Measurements from ENCODE around the gene CARD11. TPM values are rescaled to one million over a fixed set of nuclear protein-coding genes. Genes with fewer than 3 reads are reported as not detected.

The CARD11 gene
- polyA plus RNA-seq, 1 donor from 2014 or later, result not detected

DNA sequence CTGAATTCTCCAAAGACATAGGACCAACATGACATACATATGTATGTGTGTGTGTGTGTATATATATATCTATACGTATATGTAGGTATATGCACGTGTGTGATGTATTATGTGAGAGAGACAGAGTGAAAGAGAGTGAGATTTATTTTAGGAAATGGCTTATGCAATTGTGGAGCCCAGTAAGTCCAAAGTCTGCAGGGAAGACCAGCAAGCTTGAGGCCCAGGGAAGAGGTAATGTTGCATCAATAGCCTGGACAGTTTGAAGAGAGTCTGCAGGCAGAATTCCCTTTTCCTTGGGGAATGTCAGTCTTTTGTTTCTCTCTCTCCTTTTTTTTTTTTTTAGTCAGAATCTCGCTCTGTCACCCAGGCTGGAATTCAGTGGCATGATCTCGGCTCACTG is 33.0 kb upstream of the CARD11 start:
- Histone ChIP-seq H3K4me3 (ENCODE audit: low read length) (no peak overlapping the region), H3K9me2 (ENCODE audit: insufficient read depth, low read length) (no peaks in the 10 kb centered on the region), H3K79me2 (replicated peaks; ENCODE audit: insufficient read depth, low read length) (no peaks in the 10 kb centered on the region), H2AFZ (ENCODE audit: low read depth, low read length) (no peak overlapping the region), H3K27ac (ENCODE audit: low read length) (no peak overlapping the region), H3K9ac (ENCODE audit: low read length) (no peak overlapping the region), H3K36me3 (ENCODE audit: insufficient read depth, low read length) (no peaks in the 10 kb centered on the region), H3F3A (ENCODE audit: insufficient read depth, low read length, poor library complexity, severe bottlenecking) (no peaks in the 10 kb centered on the region), H3K9me3 (ENCODE audit: low read length) (no peaks in the 10 kb centered on the region), H3K27me3 (ENCODE audit: insufficient read depth, low read depth, low read length) (no peaks in the 10 kb centered on the region), H4K20me1 (ENCODE audit: insufficient read depth) (no peaks in the 10 kb centered on the region), H3K4me2 (ENCODE audit: low read length) (no peak overlapping the region)
- no peak for TF ChIP-seq MXI1 (conservative IDR thresholded peaks at IDR 0.05; ENCODE audit: poor library complexity, severe bottlenecking)
- TF ChIP-seq EZH2 (IDR thresholded peaks at IDR 0.05; ENCODE audit: borderline replicate concordance, insufficient read depth, low read length, poor library complexity, severe bottlenecking), result no peak
- TF ChIP-seq POLR2AphosphoS5 (IDR thresholded peaks at IDR 0.05), result no peak
- TF ChIP-seq EP300 (conservative IDR thresholded peaks at IDR 0.05; ENCODE audit: poor library complexity, severe bottlenecking), result no peak
- TF ChIP-seq, protein P1, sequence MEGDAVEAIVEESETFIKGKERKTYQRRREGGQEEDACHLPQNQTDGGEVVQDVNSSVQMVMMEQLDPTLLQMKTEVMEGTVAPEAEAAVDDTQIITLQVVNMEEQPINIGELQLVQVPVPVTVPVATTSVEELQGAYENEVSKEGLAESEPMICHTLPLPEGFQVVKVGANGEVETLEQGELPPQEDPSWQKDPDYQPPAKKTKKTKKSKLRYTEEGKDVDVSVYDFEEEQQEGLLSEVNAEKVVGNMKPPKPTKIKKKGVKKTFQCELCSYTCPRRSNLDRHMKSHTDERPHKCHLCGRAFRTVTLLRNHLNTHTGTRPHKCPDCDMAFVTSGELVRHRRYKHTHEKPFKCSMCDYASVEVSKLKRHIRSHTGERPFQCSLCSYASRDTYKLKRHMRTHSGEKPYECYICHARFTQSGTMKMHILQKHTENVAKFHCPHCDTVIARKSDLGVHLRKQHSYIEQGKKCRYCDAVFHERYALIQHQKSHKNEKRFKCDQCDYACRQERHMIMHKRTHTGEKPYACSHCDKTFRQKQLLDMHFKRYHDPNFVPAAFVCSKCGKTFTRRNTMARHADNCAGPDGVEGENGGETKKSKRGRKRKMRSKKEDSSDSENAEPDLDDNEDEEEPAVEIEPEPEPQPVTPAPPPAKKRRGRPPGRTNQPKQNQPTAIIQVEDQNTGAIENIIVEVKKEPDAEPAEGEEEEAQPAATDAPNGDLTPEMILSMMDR (IDR thresholded peaks at IDR 0.05; ENCODE audit: poor library complexity, severe bottlenecking), result no peak
- TF ChIP-seq, protein P2, sequence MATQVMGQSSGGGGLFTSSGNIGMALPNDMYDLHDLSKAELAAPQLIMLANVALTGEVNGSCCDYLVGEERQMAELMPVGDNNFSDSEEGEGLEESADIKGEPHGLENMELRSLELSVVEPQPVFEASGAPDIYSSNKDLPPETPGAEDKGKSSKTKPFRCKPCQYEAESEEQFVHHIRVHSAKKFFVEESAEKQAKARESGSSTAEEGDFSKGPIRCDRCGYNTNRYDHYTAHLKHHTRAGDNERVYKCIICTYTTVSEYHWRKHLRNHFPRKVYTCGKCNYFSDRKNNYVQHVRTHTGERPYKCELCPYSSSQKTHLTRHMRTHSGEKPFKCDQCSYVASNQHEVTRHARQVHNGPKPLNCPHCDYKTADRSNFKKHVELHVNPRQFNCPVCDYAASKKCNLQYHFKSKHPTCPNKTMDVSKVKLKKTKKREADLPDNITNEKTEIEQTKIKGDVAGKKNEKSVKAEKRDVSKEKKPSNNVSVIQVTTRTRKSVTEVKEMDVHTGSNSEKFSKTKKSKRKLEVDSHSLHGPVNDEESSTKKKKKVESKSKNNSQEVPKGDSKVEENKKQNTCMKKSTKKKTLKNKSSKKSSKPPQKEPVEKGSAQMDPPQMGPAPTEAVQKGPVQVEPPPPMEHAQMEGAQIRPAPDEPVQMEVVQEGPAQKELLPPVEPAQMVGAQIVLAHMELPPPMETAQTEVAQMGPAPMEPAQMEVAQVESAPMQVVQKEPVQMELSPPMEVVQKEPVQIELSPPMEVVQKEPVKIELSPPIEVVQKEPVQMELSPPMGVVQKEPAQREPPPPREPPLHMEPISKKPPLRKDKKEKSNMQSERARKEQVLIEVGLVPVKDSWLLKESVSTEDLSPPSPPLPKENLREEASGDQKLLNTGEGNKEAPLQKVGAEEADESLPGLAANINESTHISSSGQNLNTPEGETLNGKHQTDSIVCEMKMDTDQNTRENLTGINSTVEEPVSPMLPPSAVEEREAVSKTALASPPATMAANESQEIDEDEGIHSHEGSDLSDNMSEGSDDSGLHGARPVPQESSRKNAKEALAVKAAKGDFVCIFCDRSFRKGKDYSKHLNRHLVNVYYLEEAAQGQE (IDR thresholded peaks at IDR 0.05; ENCODE audit: borderline replicate concordance), result no peak
- no peak for TF ChIP-seq TAF1 (IDR thresholded peaks at IDR 0.05; ENCODE audit: low read depth)
- no peak for TF ChIP-seq RAD21 (conservative IDR thresholded peaks at IDR 0.05)
- TF ChIP-seq SMC3 (conservative IDR thresholded peaks at IDR 0.05; ENCODE audit: poor library complexity), result no peak

DNA sequence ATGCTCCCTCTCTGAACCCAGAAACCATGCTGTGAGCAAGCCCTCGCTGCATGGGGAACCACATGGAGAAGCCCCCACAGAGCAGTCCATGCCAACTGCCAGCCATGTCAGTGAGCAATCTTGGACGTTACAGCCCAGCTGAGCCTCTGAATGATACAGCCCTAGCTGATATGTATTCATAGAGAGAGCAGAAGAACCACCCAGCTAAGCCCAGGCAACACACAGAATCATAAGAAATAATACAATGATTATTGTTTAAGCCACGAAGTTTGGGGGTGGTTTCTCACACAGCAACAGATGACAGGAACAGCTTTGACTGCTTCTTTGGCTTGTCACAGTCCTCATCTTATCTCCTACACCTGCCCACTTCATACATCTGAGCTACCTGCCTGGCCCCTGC is 32.5 kb upstream of the CARD11 start:
- TF ChIP-seq, protein P2 (IDR thresholded peaks at IDR 0.05; ENCODE audit: borderline replicate concordance), result no peak
- TF ChIP-seq MXI1 (conservative IDR thresholded peaks at IDR 0.05; ENCODE audit: poor library complexity, severe bottlenecking), result no peak
- TF ChIP-seq RAD21 (conservative IDR thresholded peaks at IDR 0.05), result no peak
- TF ChIP-seq TAF1 (IDR thresholded peaks at IDR 0.05; ENCODE audit: low read depth), result no peak
- no peak for TF ChIP-seq POLR2AphosphoS5 (IDR thresholded peaks at IDR 0.05)
- TF ChIP-seq EZH2 (IDR thresholded peaks at IDR 0.05; ENCODE audit: borderline replicate concordance, insufficient read depth, low read length, poor library complexity, severe bottlenecking), result no peak
- TF ChIP-seq, protein P1 (IDR thresholded peaks at IDR 0.05; ENCODE audit: poor library complexity, severe bottlenecking), result no peak
- TF ChIP-seq EP300 (conservative IDR thresholded peaks at IDR 0.05; ENCODE audit: poor library complexity, severe bottlenecking), result no peak
- no peak for TF ChIP-seq SMC3 (conservative IDR thresholded peaks at IDR 0.05; ENCODE audit: poor library complexity)
- Histone ChIP-seq H3K36me3 (ENCODE audit: insufficient read depth, low read length) (no peaks in the 10 kb centered on the region), H3K27me3 (ENCODE audit: insufficient read depth, low read depth, low read length) (no peaks in the 10 kb centered on the region), H2AFZ (ENCODE audit: low read depth, low read length) (no peak overlapping the region), H3K4me3 (ENCODE audit: low read length) (no peak overlapping the region), H4K20me1 (ENCODE audit: insufficient read depth) (no peaks in the 10 kb centered on the region), H3K79me2 (replicated peaks; ENCODE audit: insufficient read depth, low read length) (no peaks in the 10 kb centered on the region), H3K27ac (ENCODE audit: low read length) (no peak overlapping the region), H3K9me3 (ENCODE audit: low read length) (no peaks in the 10 kb centered on the region), H3F3A (ENCODE audit: insufficient read depth, low read length, poor library complexity, severe bottlenecking) (no peaks in the 10 kb centered on the region), H3K9ac (ENCODE audit: low read length) (no peak overlapping the region), H3K4me2 (ENCODE audit: low read length) (no peak overlapping the region), H3K9me2 (ENCODE audit: insufficient read depth, low read length) (no peaks in the 10 kb centered on the region)
